Left forelimb (tissue), 1 donor: ENCODE measurements around the gene DNAH1.

Source experiments
- DNase-seq: peaks from one replicate; pipeline ENCODE4 v3.0.0-alpha.2; 2018; ENCODE audit warnings: low spot score

The DNAH1 gene

GRCh38 chr3:52311576-52312119, 4.5 kb upstream of the DNAH1 start:
- no peak for DNase-seq

- no peak for DNase-seq
Observed at GRCh38 chr3:52313188-52313773, 2.8 kb upstream of the DNAH1 start.

- no peak for DNase-seq
Observed at GRCh38 chr3:52313774-52314188, 2.3 kb upstream of the DNAH1 start.

GRCh38 chr3:52314489-52314888, 1.6 kb upstream of the DNAH1 start:
- no peak for DNase-seq

GRCh38 chr3:52315006-52315405, 1.1 kb upstream of the DNAH1 start:
- DNase-seq, result no peak

GRCh38 chr3:52317208-52318000, 1.3 kb downstream of the DNAH1 start:
- no peak for DNase-seq

GRCh38 chr3:52318186-52318816, 2.2 kb downstream of the DNAH1 start:
- no peak for DNase-seq

GRCh38 chr3:52319921-52320595, 3.9 kb downstream of the DNAH1 start:
- no peak for DNase-seq

- DNase-seq, result no peak
Observed at GRCh38 chr3:52321481-52321880, 5.4 kb downstream of the DNAH1 start.

GRCh38 chr3:52322466-52322865, 6.3 kb downstream of the DNAH1 start:
- no peak for DNase-seq

- DNase-seq, result no peak
Observed at GRCh38 chr3:52323526-52324295, 7.6 kb downstream of the DNAH1 start.

- DNase-seq, result no peak
Observed at GRCh38 chr3:52324676-52325075, 8.6 kb downstream of the DNAH1 start.

GRCh38 chr3:52325686-52326085, 9.6 kb downstream of the DNAH1 start:
- DNase-seq, result no peak

- DNase-seq, result no peak
Observed at GRCh38 chr3:52326976-52327375, 10.9 kb downstream of the DNAH1 start.

GRCh38 chr3:52327486-52328290, 11.6 kb downstream of the DNAH1 start:
- DNase-seq, result no peak

GRCh38 chr3:52328536-52329080, 12.5 kb downstream of the DNAH1 start:
- no peak for DNase-seq

GRCh38 chr3:52330194-52330805, 14.2 kb downstream of the DNAH1 start:
- no peak for DNase-seq

GRCh38 chr3:52331091-52331490, 15.0 kb downstream of the DNAH1 start:
- no peak for DNase-seq

- DNase-seq, result no peak
Observed at GRCh38 chr3:52331906-52332305, 15.8 kb downstream of the DNAH1 start.
